NCI-H460 (cell line): ENCODE measurements around the gene DPY19L2. TPM values are rescaled to one million over a fixed set of nuclear protein-coding genes. Genes with fewer than 3 reads are reported as not detected.
"Not testable (repeated sequence)": the region's sequence is repeated elsewhere in the genome, so short reads cannot be mapped to it uniquely, and the experiment has no call there.

Source experiments
- DNase-seq: peaks from one replicate; pipeline ENCODE4 v3.0.0-alpha.2; 2016; ENCODE audit warnings: low read depth; ENCODE audit errors: extremely low read depth
- total RNA-seq: library from RNA; depleted of rRNA; stranded (reverse); fragments of >200 nt; shearing (Covaris generic); gene quantifications from 2 replicates; pipeline ENCODE4 v1.2.3, GENCODE V29; 2014; rRNA removed

The DPY19L2 gene
- total RNA-seq, 1 experiment from 2014 or later: 2.4 TPM

- not testable (repeated sequence) for DNase-seq
Observed at GRCh38 chr12:63545298-63545916, 122.9 kb downstream of the DPY19L2 start.

GRCh38 chr12:63538656-63539055 lies 129.6 kb downstream of the DPY19L2 start:
- DNase-seq: not testable (repeated sequence)

GRCh38 chr12:63537838-63538237 lies 130.5 kb downstream of the DPY19L2 start:
- DNase-seq: not testable (repeated sequence)

GRCh38 chr12:63529641-63530040 lies 138.7 kb downstream of the DPY19L2 start:
- not testable (repeated sequence) for DNase-seq

- DNase-seq: no peak
Observed at GRCh38 chr12:63525831-63526230, 142.5 kb downstream of the DPY19L2 start.

- DNase-seq: no peak
Observed at GRCh38 chr12:63521706-63522105, 146.6 kb downstream of the DPY19L2 start.

Other genes with a start within 250 kb of the DPY19L2 start
- gene RXYLT1, start 111.4 kb upstream of the DPY19L2 start, total RNA-seq: 45.0 and 50.4 TPM in 2 replicates
- 10.7 and 10.9 TPM in 2 replicates for gene SRGAP1, start 176.2 kb upstream of the DPY19L2 start, total RNA-seq